Measurements from ENCODE around the gene EXOC3L1.

EXOC3L1 gene

GRCh38 chr16:67216612-67217490 is 26.9 kb upstream of the EXOC3L1 start:
- peak; percentile 40 for DNase-seq (ENCODE audit: low spot score)

- no peak for DNase-seq (ENCODE audit: low spot score)
Observed at GRCh38 chr16:67215706-67216105, 25.8 kb upstream of the EXOC3L1 start.

- DNase-seq (ENCODE audit: low spot score): no peak
Observed at GRCh38 chr16:67213197-67214019, 23.5 kb upstream of the EXOC3L1 start.

- DNase-seq (ENCODE audit: low spot score): no peak
Observed at GRCh38 chr16:67212766-67213165, 22.8 kb upstream of the EXOC3L1 start.

- no peak for DNase-seq (ENCODE audit: low spot score)
Observed at GRCh38 chr16:67211674-67212073, 21.7 kb upstream of the EXOC3L1 start.

GRCh38 chr16:67210069-67210937 is 20.4 kb upstream of the EXOC3L1 start:
- no peak for DNase-seq (ENCODE audit: low spot score)

- DNase-seq (ENCODE audit: low spot score): no peak
Observed at GRCh38 chr16:67209565-67209964, 19.6 kb upstream of the EXOC3L1 start.

GRCh38 chr16:67208154-67208896 is 18.4 kb upstream of the EXOC3L1 start:
- no peak for DNase-seq (ENCODE audit: low spot score)

GRCh38 chr16:67207249-67208091 is 17.5 kb upstream of the EXOC3L1 start:
- DNase-seq (ENCODE audit: low spot score): no peak

GRCh38 chr16:67206838-67207248 is 16.9 kb upstream of the EXOC3L1 start:
- DNase-seq (ENCODE audit: low spot score): no peak

GRCh38 chr16:67206129-67206837 is 16.3 kb upstream of the EXOC3L1 start:
- no peak for DNase-seq (ENCODE audit: low spot score)

- no peak for DNase-seq (ENCODE audit: low spot score)
Observed at GRCh38 chr16:67204076-67204475, 14.1 kb upstream of the EXOC3L1 start.

- DNase-seq (ENCODE audit: low spot score): no peak
Observed at GRCh38 chr16:67202956-67203493, 13.1 kb upstream of the EXOC3L1 start.

- no peak for DNase-seq (ENCODE audit: low spot score)
Observed at GRCh38 chr16:67202426-67202825, 12.5 kb upstream of the EXOC3L1 start.

GRCh38 chr16:67201411-67202345 is 11.7 kb upstream of the EXOC3L1 start:
- no peak for DNase-seq (ENCODE audit: low spot score)

- DNase-seq (ENCODE audit: low spot score): no peak
Observed at GRCh38 chr16:67200491-67200890, 10.6 kb upstream of the EXOC3L1 start.

GRCh38 chr16:67199808-67200198 is 9.9 kb upstream of the EXOC3L1 start:
- DNase-seq (ENCODE audit: low spot score): no peak
